Gastroesophageal sphincter (tissue), 4 donors: ENCODE results near the gene ZNF444. TPM values are rescaled to one million over a fixed set of nuclear protein-coding genes. Genes with fewer than 3 reads are reported as not detected.

Experiments
- ATAC-seq: fragments of 150-250 bp; one replicate; pipeline ENCODE4 v1.9.1; 2016; ENCODE audit warnings: mild to moderate bottlenecking, moderate library complexity
- H3K27ac ChIP-seq, 4 donors: fragments of 200-600 bp; sonication (generic) in 3 of 4; 1 replicate in 3 of 4; 2 replicates in 1 of 4; pipeline ENCODE4 v1.5.1; 2016 to 2019
- H3K27me3 ChIP-seq: fragments of 200-600 bp; sonication (generic); one replicate; pipeline ENCODE4 v1.5.1; 2019
- H3K36me3 ChIP-seq, 2 donors: fragments of 200-600 bp; sonication (generic); one replicate each; pipeline ENCODE4 v1.5.1; 2019; ENCODE audit warnings: control low read depth in 1 of 2
- H3K4me1 ChIP-seq, 3 donors: fragments of 200-600 bp; sonication (generic); 1 replicate in 2 of 3; 2 replicates in 1 of 3; pipeline ENCODE4 v1.5.1; 2016 to 2019; ENCODE audit warnings: control low read depth in 2 of 3
- H3K4me3 ChIP-seq, 2 donors: fragments of 200-600 bp; sonication (generic); one replicate each; pipeline ENCODE4 v1.5.1; 2019; ENCODE audit warnings: mild to moderate bottlenecking in 1 of 2, moderate library complexity in 1 of 2
- H3K9me3 ChIP-seq, 3 donors: fragments of 200-600 bp; sonication (generic); one replicate each; pipeline ENCODE4 v1.5.1; 2017 to 2019; ENCODE audit warnings: control low read depth in 2 of 3
- EP300 ChIP-seq: sonication (generic); formaldehyde crosslinking; IDR thresholded peaks from one replicate; pipeline ENCODE4 v1.6.1; 2017; ENCODE audit warnings: antibody characterized with exemption, mild to moderate bottlenecking
- POLR2A ChIP-seq, 2 donors: fragments of 450-650 bp; IDR thresholded peaks; one replicate each; pipeline ENCODE4 v1.6.1; 2017; ENCODE audit warnings: antibody characterized with exemption in 2 of 2, mild to moderate bottlenecking in 2 of 2, moderate library complexity in 1 of 2
- POLR2AphosphoS5 ChIP-seq: sonication (generic); formaldehyde crosslinking; IDR thresholded peaks from one replicate; pipeline ENCODE4 v1.6.1; 2017; ENCODE audit warnings: antibody characterized with exemption
- WGBS, 2 donors: methylation state at CpG; one replicate each; pipeline ENCODE4 v1.1.5; 2018; ENCODE audit warnings: low coverage in 1 of 2; 5-methylcytosine and 5-hydroxymethylcytosine counted together
- total RNA-seq, 4 donors: library from RNA; depleted of rRNA; stranded (reverse); fragments of >200 nt; gene quantifications; one replicate each; pipeline ENCODE4 v1.1.0, GENCODE V29; 2016
- TF ChIP-seq, protein P1 (sequence below), 4 experiments: fragments of 200-600 bp in 2 of 4; fragments of 450-650 bp in 2 of 4; sonication (generic) in 1 of 4; IDR thresholded peaks; one replicate each; pipeline ENCODE4 v1.5.1; 2017 to 2019; ENCODE audit warnings: antibody characterized with exemption in 4 of 4, mild to moderate bottlenecking in 2 of 4, moderate library complexity in 2 of 4

Gene ZNF444
- total RNA-seq, 4 donors from 2014 or later: 36.2 to 57.9 (median 41.3) TPM

DNA sequence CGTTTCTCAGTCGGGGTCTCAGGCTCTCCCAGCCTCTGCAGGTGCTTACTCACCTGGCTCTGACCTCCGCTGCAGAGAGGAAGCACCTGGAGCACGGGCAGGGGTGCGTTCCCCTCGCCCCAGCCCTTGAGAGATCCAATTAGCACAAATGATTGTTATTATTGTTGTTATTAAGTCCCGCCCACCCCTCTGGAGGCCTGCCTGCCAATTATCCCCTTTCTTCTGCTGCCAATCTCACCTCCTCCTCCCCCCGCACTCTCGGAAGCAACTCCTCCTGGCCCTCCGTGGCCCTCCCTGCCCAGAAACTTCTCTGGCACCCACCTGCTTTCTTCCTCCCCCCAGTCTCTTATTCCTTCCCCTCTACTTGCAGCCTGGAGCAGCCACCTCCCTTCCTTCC is 28.8 kb upstream of the ZNF444 start:
- ATAC-seq: no peak
- H3K4me3 ChIP-seq: no peak overlapping the region
- peaks cover 12 to 100% (median 77%) of the 10 kb centered on the region in 3 donors for H3K4me1 ChIP-seq
- TF ChIP-seq, protein P1, sequence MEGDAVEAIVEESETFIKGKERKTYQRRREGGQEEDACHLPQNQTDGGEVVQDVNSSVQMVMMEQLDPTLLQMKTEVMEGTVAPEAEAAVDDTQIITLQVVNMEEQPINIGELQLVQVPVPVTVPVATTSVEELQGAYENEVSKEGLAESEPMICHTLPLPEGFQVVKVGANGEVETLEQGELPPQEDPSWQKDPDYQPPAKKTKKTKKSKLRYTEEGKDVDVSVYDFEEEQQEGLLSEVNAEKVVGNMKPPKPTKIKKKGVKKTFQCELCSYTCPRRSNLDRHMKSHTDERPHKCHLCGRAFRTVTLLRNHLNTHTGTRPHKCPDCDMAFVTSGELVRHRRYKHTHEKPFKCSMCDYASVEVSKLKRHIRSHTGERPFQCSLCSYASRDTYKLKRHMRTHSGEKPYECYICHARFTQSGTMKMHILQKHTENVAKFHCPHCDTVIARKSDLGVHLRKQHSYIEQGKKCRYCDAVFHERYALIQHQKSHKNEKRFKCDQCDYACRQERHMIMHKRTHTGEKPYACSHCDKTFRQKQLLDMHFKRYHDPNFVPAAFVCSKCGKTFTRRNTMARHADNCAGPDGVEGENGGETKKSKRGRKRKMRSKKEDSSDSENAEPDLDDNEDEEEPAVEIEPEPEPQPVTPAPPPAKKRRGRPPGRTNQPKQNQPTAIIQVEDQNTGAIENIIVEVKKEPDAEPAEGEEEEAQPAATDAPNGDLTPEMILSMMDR (IDR thresholded peaks at IDR 0.05): no peak
- no peak for TF ChIP-seq EP300
- TF ChIP-seq POLR2A (IDR thresholded peaks at IDR 0.05): no peak
- no peak for TF ChIP-seq POLR2AphosphoS5
- H3K27ac ChIP-seq: peak overlapping the region in 3 of 4 donors; percentile 84 to 87 (median 85)
- WGBS, 2 donors: 55 to 58% methylated on average over 9 to 10 of the region's 10 CpGs
- H3K36me3 ChIP-seq: no peaks in the 10 kb centered on the region
- H3K27me3 ChIP-seq: no peaks in the 10 kb centered on the region
- H3K9me3 ChIP-seq: no peaks in the 10 kb centered on the region

DNA sequence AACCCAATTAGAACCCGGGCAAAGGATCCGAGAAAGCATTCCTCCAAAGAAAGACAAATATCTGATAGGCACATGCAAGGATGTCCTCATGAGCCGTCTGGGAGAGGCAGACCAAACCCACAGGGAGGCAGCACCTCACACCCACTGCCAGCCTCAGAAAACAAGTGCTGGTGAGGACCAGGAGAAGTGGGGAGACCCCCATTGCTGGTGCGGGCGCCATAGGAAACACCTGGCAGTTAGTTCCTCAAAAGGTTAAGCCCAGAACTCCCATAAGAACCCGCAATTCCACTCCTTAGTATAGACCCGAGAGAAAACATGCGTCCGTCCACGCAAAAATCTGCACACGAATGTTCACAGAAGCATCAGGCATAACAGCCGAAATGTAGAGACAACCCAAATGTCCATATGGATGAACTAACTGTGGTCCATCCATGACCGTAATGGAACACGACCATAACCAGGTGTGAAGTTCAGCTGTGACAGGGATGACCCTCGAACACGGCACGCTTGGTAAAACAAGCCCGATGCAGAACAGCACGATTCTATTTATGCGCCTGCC is 27.9 kb upstream of the ZNF444 start:
- WGBS, 2 donors: 73 to 84% methylated on average over 14 to 19 of the region's 20 CpGs
- Histone ChIP-seq H3K9me3 (no peaks in the 10 kb centered on the region), H3K36me3 (peaks cover 0 to 6% of the 10 kb centered on the region in 2 donors), H3K27ac (peak overlapping the region in 3 of 4 donors; percentile 84 to 87 (median 85)), H3K4me3 (no peak overlapping the region), H3K27me3 (no peaks in the 10 kb centered on the region), H3K4me1 (peaks cover 10 to 100% (median 77%) of the 10 kb centered on the region in 3 donors)
- TF ChIP-seq, protein P1 (IDR thresholded peaks at IDR 0.05): no peak
- TF ChIP-seq EP300 (no peak), POLR2AphosphoS5 (no peak), POLR2A (IDR thresholded peaks at IDR 0.05) (no peak)
- no peak for ATAC-seq

DNA sequence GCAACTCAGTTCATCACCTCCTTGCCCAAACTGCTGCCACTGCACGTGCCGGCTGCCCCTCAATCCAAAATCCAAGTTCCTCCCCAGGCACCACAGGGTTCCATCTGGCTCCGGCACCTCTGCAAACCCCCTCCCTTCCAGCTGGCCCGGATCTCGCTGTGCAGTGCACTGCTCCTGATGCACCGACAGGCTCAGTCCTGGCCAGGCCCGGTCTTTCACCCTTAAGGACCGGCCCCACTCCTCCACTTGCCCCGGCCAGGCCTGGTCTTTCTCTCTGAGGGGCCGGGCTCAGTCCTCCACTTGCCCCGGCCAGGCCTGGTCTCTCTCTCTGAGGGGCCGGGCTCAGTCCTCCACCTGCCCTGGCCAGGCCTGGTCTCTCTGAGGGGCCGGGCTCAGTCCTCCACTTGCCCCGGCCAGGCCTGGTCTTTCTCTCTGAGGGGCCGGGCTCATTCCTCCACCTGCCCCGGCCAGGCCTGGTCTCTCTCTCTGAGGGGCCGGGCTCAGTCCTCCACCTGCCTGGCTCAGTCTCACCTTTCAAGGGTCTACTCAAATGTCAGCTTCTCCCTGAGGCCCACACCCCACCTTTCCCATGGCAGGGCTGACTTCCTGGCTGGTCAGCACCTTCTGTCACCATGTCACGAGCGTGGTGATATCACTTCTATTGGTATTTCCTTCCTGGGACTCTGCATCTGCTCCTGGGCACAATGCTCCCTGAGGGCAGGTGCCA is 26.9 kb upstream of the ZNF444 start:
- Histone ChIP-seq H3K4me3 (peak overlapping the region in 1 of 2 donors; percentile 1), H3K36me3 (peaks cover 0 to 6% of the 10 kb centered on the region in 2 donors), H3K27ac (peak overlapping the region in 3 of 4 donors; percentile 38 to 64 (median 62)), H3K9me3 (no peaks in the 10 kb centered on the region), H3K4me1 (peaks cover 10 to 100% (median 77%) of the 10 kb centered on the region in 3 donors), H3K27me3 (no peaks in the 10 kb centered on the region)
- ATAC-seq: no peak
- TF ChIP-seq POLR2A (IDR thresholded peaks at IDR 0.05): no peak
- 46 to 63% methylated on average over 10 to 11 of the region's 19 CpGs for WGBS, 2 donors

DNA sequence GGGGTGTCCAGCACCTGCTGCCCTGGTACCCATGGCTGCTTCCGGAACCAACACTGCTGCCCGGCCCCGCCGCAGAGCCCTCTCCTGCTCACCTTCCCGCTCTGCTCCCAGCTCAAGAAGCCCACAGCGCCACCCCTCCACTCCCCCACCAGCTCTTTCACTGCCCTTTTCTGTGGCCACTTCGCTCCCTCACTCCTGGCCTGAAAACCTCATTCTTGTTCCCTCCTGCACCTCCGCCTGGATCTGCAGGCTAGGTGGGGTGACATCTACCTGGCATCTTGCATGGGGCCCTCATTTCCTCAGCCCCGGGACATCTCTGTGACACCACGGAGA is 26.3 kb upstream of the ZNF444 start:
- ATAC-seq: no peak
- peaks cover 10 to 100% (median 79%) of the 10 kb centered on the region in 3 donors for H3K4me1 ChIP-seq

DNA sequence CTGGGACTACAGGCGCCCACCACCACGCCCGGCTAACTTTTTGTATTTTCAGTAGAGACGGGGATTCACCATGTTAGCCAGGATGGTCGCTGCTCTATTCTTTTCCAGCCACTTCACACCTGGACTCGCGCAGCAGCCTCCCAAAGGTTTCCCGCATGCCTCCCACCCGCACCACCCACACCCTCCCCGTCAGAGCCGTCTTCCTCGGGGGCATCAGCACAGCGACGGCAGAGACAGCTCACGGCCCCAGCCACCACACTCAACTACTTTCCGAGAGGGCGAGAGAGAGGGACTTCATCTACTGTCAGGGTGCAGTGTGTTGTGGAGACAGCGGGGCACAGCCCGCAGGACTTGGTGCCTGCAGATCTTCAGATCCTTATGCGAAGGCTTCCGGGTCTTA is 25.6 kb upstream of the ZNF444 start:
- ATAC-seq: no peak
- Histone ChIP-seq H3K36me3 (peaks cover 0 to 6% of the 10 kb centered on the region in 2 donors), H3K27ac (no peak overlapping the region), H3K4me1 (peaks cover 10 to 100% (median 76%) of the 10 kb centered on the region in 3 donors), H3K9me3 (no peaks in the 10 kb centered on the region), H3K4me3 (no peak overlapping the region), H3K27me3 (no peaks in the 10 kb centered on the region)
- no peak for TF ChIP-seq POLR2AphosphoS5
- no peak for TF ChIP-seq EP300
- TF ChIP-seq, protein P1 (IDR thresholded peaks at IDR 0.05): no peak
- TF ChIP-seq POLR2A (IDR thresholded peaks at IDR 0.05): no peak
- 100% methylated on average over 2 of the region's 21 CpGs; no CpG with 5 or more reads in 1 of the 2 donors for WGBS, 2 donors

More for the DNA sequence above, 26.3 kb upstream of the ZNF444 start:
- Histone ChIP-seq H3K4me3 (no peak overlapping the region), H3K27me3 (no peaks in the 10 kb centered on the region), H3K36me3 (peaks cover 0 to 6% of the 10 kb centered on the region in 2 donors), H3K27ac (peak overlapping the region in 3 of 4 donors; percentile 38 to 64 (median 62)), H3K9me3 (no peaks in the 10 kb centered on the region)
- WGBS, 2 donors: 84 to 100% methylated on average over 2 to 8 of the region's 10 CpGs
- TF ChIP-seq POLR2A (IDR thresholded peaks at IDR 0.05) (no peak), EP300 (no peak), POLR2AphosphoS5 (no peak)
- TF ChIP-seq, protein P1 (IDR thresholded peaks at IDR 0.05): no peak
